ENCODE results near the gene SPEF1.

- TF ChIP-seq CTCF (conservative IDR thresholded peaks at IDR 0.05): 0 out of 2 replicates have a peak, but pooled peaks have one; percentile 64
- no peak for TF ChIP-seq ZFX (IDR thresholded peaks at IDR 0.05)
Measured at GRCh38 chr20:3819411-3820047, 38.3 kb upstream of the SPEF1 start.
